Hematopoietic multipotent progenitor cell treated with erythropoietin and hydrocortisone succinate and interleukin-3 and kit ligand, for 8 days (in vitro differentiated cells): ENCODE data around the gene CCNT1.
"Not testable (repeated sequence)": the region's sequence is repeated elsewhere in the genome, so short reads cannot be mapped to it uniquely, and the experiment has no call there.

Experiments
- DNase-seq: peaks from one replicate; pipeline ENCODE4 v3.0.0-alpha.2; 2015

Gene CCNT1

DNA sequence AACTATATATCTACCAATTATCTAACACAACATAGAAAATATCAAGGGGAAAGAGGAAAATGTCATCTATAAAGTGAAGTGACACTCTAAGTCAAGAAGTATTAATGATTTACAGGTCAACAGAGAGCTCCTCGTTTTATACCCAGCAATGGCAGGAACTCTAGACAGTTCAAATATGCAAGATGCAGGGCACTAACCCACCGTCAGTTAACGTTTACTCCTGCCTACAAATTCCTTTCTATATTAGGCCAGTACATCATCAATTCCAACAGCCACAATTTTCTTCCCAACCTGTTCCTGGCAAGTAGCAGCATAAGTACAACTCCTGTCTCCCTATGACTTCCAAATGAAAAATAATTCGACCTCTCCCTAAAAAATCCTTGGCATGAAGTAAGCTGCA, 25.5 kb downstream of the CCNT1 start:
- no peak for DNase-seq

DNA sequence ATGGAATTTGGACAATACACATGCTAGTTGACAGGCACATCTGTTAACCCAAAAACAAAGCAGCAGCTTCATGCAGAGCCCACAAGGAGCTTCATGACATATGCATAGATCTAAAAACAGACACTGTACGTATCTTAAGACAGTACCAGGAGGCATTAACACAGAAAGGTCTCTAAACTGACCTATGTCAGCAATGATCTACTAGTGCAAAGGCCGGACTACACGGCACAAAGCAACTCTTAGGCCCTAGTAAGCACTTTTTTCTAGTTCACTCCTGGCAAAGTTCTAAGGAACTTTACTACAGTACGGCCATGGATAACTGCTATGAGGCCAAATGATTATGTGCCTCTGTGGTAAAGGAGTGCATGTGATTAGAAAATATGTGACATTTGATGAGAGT, 26.1 kb downstream of the CCNT1 start:
- DNase-seq, result no peak

DNA sequence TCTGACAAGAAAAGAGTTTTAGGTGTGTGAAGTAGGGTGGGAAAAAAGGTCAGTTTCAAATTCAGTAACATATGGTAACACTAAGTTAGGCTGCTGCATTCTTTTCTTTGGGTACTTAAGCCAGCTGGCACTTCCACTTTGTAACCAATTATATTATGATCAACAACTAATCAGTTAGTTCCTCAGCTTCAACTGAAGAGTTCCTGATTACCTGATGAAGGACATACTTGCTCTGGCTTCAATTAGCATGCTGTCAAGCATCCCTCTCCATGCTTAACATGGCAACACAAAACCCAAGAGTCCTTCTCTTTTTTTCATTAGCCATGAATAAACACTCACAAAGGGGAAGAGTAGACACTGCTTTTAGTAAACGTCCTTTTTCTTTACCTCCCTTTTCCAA, 27.7 kb downstream of the CCNT1 start:
- DNase-seq, result no peak

DNA sequence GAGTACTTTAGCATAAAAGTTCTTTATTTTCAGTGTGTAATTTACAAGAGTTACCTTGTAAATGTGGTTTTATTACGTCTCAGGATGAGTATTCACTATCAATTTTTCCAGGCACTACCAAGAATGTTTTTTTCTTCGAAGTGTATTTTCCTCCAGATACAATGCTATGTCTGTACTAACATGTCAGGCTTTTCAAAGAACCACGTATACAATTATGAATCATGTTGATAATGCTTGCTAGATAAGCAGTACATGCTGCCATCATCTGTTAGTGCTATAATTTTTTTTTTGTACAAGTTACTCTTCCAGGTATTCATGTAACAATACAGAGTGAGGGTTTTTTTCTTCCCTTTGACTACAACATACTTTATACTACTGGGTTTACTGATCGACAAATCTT, 28.9 kb downstream of the CCNT1 start:
- DNase-seq, result peak; percentile 76

DNA sequence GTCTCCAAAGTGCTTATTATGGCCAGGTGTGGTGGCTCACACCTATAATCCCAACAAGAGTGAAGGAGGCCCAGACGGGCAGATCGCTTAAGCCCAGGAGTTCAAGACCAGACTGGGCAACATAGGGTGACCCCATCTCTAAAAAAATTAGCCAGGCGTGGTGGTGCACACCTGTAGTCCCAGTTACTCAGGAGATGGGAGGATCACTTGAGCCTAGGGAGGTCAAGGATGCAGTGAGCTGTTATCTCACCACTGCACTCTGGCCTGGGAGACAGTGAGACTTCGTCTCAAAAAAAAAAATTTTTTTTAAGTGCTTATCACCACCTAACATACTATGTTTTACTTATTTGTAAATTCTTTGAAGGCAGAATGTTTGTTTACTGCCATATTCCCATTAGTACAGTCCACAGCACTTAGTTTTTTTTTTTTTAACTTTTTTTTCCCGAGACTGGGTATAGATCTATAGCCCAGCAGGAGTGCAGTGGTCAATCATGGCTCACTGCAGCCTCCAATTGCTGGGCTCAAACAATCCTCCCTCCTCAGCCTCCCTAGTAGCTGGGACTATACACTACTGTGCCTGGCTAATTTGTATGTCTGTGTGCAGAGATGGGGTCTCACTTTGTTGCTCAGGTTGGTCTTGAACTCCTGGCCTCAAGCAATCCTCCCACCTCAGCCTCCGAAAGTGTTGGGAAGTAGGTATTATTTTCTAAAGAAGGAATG, 29.7 kb downstream of the CCNT1 start:
- DNase-seq, result peak; percentile 66

DNA sequence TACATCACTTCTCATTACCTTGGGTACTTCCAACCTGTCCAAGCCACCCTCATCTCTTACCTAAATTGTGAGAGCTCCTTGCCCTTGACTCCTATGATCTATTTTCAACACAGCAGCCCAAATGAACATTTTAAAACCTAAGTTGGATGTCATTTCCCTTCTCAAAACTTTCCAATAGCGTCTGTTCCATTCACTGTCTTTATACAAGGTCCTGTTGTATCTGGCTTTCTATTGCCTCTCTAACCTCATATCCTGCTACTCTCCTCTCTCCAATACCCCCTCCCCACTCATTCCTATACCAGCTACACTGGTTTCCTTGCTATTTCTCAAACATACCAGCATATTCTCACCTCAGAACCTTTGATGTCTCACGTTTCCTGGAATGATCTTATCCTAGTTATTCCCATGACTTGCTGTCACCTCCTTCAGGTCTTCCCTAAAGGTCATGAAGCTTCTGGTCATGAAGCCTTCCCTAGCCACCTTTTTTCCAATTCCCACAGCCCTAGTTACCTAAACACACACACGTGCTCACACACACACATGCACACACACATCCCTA, 30.4 kb downstream of the CCNT1 start:
- DNase-seq, result no peak

DNA sequence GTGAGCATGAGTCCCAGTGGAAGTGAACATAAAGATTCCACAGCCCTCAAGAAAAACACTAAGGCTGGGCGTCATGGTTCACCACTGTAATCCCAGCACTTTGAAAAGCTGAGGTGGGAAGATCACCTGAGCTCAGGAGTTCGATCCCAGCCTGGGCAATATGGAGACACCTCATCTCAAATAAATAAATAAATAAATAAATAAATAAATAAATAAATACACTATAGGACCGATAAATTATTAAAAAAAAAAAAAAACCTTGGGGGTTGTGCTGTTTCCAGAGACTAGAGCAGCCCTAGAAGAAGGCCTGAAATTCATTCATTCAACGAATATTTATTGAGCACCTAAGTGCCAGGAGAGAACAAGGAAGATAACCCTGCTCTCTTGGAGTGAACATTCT, 33.0 kb downstream of the CCNT1 start:
- no peak for DNase-seq

DNA sequence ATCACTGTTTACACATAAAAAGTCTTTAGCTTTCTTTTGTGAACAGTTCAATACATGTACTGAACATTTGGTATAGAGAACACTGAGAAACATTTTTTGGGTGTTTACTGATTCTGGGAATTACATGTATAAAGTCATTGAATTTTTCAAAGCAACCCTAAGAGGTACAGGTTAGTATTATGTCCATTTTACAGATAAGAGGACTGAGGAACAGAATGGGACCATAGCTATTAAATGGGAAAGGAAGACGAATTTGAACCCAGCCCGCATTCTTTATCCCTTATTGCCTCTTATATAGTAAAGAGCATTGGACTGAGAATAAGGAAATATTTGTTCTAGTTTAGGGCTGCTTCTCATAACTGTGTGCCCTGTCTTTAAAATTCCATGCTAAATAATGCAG, 33.6 kb downstream of the CCNT1 start:
- no peak for DNase-seq

DNA sequence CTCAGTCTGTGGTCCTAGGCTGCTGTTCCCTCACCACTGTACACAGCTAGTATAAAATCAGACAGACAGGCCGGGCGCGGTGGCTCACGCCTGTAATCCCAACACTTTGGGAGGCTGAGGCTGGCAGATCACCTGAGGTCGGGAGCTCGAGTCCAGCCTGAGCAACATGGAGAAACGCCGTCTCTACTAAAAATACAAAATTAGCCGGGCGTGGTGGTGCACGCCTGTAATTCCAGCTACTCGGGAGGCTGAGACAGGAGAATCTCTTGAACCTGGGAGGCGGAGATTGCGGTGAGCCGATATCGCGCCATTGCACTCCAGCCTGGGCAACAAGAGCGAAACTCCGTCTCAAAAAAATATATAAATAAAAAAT, 34.0 kb downstream of the CCNT1 start:
- not testable (repeated sequence) for DNase-seq

DNA sequence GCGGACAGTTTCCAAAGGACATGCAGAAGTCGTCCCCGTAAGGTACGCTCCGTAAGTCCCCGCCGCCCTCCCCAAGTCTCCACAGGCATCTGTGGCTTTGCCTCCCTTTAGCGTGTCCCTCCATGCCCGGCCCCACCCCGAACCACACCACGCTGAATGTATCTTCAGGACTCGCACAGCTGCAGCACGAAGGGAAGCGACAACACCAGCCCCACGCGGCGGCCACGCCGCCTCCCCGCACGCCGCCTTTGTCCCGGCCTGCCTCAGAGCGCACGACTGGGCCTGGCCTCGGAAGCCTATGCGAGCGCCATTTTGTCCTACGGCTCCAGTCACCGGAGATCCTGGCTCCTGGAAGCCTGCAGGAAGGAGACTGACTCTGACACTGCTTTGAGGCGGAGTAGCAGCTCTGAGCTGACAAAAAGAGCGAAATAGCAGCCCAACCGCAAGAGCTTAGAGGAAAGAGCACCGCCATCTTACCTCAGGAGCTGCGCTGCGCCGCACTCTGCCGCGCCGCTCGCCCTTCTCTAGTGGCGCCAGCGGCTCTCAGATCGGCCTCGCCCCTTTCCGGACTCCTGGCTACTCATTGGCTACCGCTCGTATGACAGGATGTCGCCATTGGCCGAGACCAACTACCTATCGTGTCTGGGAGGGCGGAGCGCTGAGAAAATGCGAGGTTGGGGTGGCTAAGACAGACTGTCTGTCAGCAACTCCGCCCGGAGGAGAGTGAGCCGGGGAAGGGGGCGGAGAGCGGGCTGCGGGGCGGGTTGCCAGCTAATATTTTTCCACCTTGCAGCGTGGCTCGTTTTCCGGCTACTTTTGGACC, 34.6 kb downstream of the CCNT1 start, which contains the start of gene KANSL2:
Gene KANSL2, minus strand, starts transcription at position 529 of the 823 bp plus-strand sequence. CDS start 606 bp downstream, outside the sequence.
- peak; percentile 100 for DNase-seq

DNA sequence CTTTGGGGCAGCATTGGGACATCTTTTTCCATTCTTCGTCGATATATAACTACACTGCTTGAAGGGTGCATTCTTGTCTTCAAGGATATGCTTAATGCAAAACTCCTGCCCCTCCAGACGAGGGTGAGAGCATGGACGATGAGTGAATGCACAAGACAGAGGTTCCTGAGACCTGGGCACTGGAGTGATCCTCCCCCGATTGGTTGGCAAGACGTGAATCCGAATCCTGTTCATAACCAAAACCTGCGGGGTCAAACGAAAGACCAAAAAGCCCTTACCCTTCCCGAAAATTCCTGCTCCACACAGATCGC, 35.2 kb downstream of the CCNT1 start:
- no peak for DNase-seq

DNA sequence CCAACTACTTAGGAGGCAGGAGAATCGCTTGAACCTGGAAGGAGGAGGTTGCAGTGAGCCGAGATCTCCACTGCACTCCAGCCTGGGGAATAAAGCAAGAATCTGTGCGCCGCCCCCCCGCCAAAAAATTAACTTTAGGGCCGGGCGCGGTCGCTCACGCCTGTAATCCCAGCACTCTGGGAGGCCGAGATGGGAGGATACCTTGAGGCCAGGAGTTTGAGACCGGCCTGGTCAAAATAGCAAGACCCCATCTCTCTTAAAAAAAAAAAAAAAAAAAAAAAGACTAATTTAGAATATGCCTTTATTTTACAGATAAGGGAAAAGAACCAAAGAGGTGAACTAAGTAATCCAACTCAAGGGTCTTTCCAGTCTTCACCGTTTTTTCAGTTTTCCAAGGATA, 35.6 kb downstream of the CCNT1 start:
- DNase-seq, result no peak

DNA sequence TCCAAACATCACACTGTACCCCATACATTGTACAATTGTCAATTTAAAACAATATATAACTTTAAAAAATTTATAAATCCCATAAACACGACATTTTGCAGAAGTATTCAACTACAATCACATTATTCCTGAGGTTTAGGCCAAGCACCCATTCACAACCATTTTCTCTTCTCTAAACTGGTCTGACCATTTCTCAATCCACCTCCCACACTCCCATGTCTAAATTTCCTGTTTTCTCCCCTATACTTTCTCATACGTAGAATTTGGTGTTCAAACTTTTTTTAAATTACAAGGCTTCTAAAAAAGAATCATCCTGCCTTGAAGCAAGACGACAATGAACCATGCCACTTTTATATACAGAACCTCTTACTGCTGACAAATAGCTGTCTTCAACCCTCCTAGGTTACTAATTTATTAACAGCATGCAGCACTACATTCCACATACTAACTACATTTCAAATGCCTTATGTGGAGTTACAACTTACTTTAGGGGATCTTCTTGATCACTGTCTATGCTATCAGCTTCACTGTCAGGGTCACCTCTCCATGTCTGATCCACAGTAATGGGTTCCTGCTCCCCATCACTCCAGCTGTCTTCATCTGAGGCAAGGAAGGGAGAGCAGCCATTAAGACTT, 37.8 kb downstream of the CCNT1 start:
- no peak for DNase-seq

DNA sequence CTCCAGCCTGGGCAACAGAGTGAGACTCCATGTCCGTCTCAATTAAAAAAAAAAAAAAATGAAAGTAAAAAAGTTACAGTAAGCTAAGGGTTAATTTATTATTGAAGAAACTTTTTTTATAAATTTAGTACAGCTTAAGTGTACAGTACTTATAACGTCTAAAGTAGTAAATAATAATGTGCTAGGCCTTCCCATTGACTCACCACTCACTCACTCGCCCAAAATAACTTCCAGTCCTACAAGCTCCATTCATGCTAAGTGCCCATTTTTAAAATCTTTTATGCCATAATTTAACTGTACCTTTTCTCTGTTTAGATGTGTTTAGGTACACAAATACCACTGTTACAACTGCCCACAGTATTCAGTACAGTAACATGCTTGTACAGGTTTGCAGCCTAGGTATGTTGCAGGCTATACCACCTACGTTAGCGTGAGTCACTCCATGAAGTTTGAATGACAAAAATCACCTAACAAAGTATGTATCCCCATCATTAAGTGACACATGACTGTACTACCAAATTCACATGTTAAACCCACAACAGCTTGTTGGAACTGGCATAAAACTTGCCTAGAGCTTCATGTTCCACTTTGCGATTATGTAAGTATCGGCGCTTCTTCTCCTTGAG, 45.2 kb downstream of the CCNT1 start:
- no peak for DNase-seq

DNA sequence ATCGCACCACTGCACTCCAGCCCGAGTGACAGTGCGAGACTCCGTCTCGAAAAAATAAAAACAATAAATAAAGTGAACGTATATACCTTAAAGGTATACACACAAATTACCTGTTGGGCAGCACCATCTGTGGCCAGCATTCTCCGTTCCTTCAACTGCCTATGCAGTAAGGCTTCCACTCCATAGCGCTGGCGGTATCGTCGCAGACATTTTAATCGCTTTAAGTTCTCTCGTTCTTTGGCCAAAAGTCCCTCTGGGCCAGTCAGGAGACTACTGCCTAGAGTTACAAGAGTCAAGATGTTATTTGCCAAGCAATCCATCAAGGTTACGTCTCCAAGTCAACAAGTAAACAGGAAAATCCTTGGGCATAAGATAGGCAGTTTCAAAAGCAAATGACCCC, 47.5 kb downstream of the CCNT1 start:
- DNase-seq, result no peak

DNA sequence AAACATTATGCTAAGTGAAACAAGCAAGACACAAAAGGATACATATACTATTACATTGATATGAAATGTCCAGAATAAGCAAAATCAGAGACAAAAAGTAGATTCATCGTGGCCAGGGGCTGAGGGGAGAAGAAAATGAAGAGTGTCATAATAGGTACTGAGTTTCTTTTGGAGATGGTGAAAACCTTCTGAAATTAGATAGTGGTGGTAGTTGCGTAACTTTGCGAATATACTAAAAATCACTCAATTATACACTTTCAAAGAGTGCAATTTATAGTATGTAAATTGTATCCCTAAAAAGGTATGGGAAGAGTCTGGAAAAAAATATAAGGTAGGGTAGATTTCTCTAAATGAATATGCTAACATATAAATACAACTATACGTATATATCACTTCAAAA, 56.6 kb downstream of the CCNT1 start:
- DNase-seq, result no peak

DNA sequence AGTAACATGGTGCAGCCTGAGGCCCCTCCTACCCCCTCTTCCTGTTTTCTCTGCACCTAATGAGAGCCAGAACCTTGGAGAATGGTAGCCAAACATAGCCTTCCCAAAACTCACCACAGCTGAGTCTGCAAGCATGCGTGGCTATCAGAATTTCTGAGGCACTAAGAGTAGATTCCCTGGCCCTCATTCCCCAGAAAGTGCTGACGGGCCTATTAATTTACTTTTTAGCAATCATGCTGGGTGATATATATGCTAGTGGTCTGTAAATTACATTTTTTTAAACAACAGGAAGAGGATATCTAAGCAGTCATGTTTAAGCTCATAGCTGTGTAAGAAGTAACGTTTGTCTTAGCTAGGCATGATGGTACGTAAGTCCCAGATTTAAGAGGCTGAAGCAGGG, 64.8 kb downstream of the CCNT1 start:
- DNase-seq, result no peak

DNA sequence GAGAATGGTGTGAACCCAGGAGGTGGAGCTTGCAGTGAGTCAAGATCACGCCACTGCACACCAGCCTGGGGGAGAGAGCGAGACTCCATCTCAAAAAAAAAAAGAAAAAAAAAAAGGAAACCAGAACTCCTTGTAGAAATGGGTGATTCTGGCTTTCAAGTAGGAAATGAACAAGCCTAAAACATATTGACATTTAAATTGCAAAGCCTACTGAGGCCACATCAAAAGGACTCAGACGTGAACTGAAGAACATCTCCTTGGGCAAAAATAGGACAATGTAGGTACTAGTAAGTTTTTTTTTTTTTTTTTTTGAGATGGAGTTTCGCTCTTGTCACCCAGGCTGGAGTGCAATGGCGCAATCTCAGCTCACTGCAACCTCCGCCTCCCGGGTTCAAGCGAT, 71.2 kb downstream of the CCNT1 start:
- not testable (repeated sequence) for DNase-seq

DNA sequence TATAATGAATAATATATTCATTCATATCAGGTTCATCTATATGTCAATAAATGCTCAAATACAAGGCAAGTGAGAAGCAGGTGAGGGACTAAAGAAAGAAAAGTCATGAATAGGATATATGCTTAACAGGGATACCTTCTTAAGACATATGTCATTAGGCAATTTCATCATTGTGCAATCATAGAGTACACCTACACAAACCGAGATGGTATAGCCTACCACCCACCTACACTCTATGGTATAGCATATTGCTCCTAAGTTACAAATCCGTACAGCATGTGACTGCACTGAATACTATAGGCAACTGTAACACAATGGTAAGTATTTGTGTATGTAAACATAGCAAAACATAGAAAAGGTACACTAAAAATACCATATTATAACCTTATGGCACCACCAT, 73.5 kb downstream of the CCNT1 start:
- DNase-seq, result no peak

DNA sequence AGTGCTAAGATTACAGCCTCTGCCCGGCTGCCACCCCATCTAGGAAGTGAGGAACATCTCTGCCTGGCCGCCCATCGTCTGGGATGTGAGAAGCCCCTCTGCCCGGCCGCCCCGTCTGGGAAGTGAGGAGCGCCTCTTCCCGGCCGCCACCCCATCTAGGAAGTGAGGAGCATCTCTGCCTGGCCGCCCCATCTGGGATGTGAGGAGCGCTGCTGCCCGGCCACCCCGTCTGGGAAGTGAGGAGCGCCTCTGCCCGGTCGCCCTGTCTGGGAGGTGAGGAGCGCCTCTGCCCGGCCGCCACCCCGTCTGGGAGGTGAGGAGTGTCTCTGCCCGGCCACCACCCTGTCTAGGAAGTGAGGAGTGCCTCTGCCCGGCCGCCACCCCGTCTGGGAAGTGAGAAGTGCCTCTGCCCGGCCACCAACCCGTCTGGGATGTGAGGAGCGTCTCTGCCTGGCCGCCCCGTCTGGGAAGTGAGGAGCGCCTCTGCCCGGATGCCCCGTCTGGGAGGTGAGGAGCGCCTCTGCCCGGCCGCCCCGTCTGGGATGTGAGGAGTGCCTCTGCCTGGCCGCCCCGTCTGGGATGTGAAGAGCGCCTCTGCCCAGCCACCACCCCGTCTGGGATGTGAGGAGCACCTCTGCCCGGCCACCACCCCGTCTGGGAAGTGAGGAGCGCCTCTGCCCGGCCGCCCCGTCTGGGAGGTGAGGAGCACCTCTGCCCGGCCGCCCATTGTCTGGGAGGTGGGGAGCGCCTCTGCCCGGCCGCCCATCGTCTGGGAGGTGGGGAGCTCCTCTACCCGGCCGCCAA, 74.6 kb downstream of the CCNT1 start:
- DNase-seq, result not testable (repeated sequence)

DNA sequence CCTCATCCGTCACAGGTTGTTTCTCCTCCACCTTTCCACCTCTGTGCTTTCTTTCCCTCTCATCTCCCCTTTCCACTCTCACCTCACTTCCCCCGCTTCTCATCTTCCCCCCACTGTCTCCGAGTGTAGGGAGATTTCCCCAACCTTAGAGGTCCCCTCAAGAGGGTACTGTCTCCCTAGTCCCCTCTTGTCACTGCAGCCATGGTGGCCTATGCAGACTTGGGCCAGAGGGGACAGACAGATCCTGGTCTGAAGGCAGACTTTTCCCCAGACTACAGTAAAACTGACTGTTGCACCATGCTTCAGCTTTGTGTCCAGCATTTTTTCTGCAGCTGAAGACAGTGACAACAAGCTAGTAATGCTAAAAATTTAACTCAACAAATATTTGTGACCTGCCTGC, 75.7 kb downstream of the CCNT1 start:
- no peak for DNase-seq

DNA sequence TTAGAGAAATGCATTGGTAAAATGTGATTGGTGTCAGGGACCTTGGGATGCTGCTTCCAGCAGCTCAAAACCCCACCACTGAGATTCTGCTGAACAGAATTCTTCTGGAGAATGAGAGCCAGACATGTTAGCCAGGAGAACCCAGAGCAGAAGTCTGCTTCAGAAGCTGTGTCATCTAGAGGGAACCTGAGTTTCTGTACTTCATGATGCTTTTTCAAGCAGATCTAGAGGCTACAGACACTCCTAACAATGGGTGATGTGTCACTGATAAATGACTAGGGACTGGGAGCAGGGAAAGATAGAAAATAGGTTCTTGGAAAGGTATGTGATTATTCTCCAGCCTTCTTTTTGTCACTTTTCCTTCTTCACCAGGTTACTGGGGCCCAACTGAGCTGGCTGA, 76.1 kb downstream of the CCNT1 start:
- no peak for DNase-seq
